Body of pancreas (tissue), 4 donors: ENCODE results near the gene SRGAP1. TPM values are rescaled to one million over a fixed set of nuclear protein-coding genes. Genes with fewer than 3 reads are reported as not detected.

ENCODE experiments used
- ATAC-seq: fragments of 150-250 bp; one replicate; pipeline ENCODE4 v1.9.1; 2016
- DNase-seq, 4 donors: peaks; one replicate each; pipeline ENCODE4 v3.0.0-alpha.2; 2019
- H3K27ac ChIP-seq, 4 donors: fragments of 200-600 bp; sonication (generic); 1 replicate in 3 of 4; 2 replicates in 1 of 4; pipeline versions ENCODE4 v1.5.1 to v1.6.1; 2016 to 2019; ENCODE audit warnings: mild to moderate bottlenecking in 1 of 4, mixed read lengths in 1 of 4, moderate library complexity in 1 of 4
- H3K27me3 ChIP-seq, 2 donors: fragments of 200-600 bp; sonication (generic); one replicate each; pipeline ENCODE4 v1.6.0; 2016; ENCODE audit warnings: mild to moderate bottlenecking in 1 of 2
- H3K36me3 ChIP-seq, 2 donors: fragments of 200-600 bp; sonication (generic); replicated peaks in 1 of 2; 2 replicates each; pipeline ENCODE4 v1.5.1; 2016; ENCODE audit warnings: low read depth in 2 of 2; ENCODE audit not compliant: insufficient read depth in 1 of 2
- H3K4me1 ChIP-seq: fragments of 200-600 bp; sonication (generic); one replicate; pipeline ENCODE4 v1.6.0; 2016
- H3K4me3 ChIP-seq, 2 donors: fragments of 200-600 bp; sonication (generic); 1 replicate in 1 of 2; 2 replicates in 1 of 2; pipeline ENCODE4 v1.5.1; 2016 to 2019
- H3K9me3 ChIP-seq, 3 donors: fragments of 200-600 bp; sonication (generic); 1 replicate in 2 of 3; 2 replicates in 1 of 3; pipeline ENCODE4 v1.5.1; 2016
- POLR2A ChIP-seq, 3 donors: fragments of 450-650 bp; IDR thresholded peaks; one replicate each; pipeline ENCODE4 v1.6.1; 2016; ENCODE audit warnings: antibody characterized with exemption in 3 of 3, mild to moderate bottlenecking in 2 of 3
- WGBS, 2 donors: methylation state at CpG; one replicate each; pipeline ENCODE4 v1.1.5; 2017; 5-methylcytosine and 5-hydroxymethylcytosine counted together
- intact Hi-C: fragments of 100-400 bp; cut with DNase I; formaldehyde crosslinking; loops from one replicate; pipeline ENCODE4 v1.15.1; 2023
- total RNA-seq, 2 donors: library from RNA; depleted of rRNA; stranded (reverse); fragments of >200 nt; gene quantifications; one replicate each; pipeline ENCODE4 v1.1.0, GENCODE V29; 2016
- TF ChIP-seq, protein P1 (sequence below), 7 experiments: fragments of 450-650 bp in 4 of 7; fragments of 200-600 bp in 3 of 7; sonication (generic) in 3 of 7; IDR thresholded peaks; one replicate each; pipeline ENCODE4 v1.5.1; 2016 to 2019; ENCODE audit warnings: antibody characterized with exemption in 7 of 7

The SRGAP1 gene
- total RNA-seq, 2 donors from 2014 or later, result 8.8 to 14.8 TPM

- Histone ChIP-seq H3K4me3 (no peak overlapping the region), H3K4me1 (peaks cover 30% of the 10 kb centered on the region), H3K27me3 (no peaks in the 10 kb centered on the region), H3K9me3 (no peaks in the 10 kb centered on the region), H3K27ac (no peak overlapping the region), H3K36me3 (no peaks in the 10 kb centered on the region)
- intact Hi-C loops, result no loop called here
- no peak for DNase-seq
- 69 to 73% methylated on average over 3 of the region's 3 CpGs for WGBS, 2 donors
- ATAC-seq, result no peak
- TF ChIP-seq, protein P1, sequence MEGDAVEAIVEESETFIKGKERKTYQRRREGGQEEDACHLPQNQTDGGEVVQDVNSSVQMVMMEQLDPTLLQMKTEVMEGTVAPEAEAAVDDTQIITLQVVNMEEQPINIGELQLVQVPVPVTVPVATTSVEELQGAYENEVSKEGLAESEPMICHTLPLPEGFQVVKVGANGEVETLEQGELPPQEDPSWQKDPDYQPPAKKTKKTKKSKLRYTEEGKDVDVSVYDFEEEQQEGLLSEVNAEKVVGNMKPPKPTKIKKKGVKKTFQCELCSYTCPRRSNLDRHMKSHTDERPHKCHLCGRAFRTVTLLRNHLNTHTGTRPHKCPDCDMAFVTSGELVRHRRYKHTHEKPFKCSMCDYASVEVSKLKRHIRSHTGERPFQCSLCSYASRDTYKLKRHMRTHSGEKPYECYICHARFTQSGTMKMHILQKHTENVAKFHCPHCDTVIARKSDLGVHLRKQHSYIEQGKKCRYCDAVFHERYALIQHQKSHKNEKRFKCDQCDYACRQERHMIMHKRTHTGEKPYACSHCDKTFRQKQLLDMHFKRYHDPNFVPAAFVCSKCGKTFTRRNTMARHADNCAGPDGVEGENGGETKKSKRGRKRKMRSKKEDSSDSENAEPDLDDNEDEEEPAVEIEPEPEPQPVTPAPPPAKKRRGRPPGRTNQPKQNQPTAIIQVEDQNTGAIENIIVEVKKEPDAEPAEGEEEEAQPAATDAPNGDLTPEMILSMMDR (IDR thresholded peaks at IDR 0.05), result no peak
- TF ChIP-seq POLR2A (IDR thresholded peaks at IDR 0.05), result no peak
Measured at GRCh38 chr12:63958876-63959580, 114.5 kb downstream of the SRGAP1 start.

- 82 to 87% methylated on average over 5 of the region's 5 CpGs for WGBS, 2 donors
- H3K4me3 ChIP-seq, result no peak overlapping the region
- TF ChIP-seq, protein P1 (IDR thresholded peaks at IDR 0.05), result no peak
- TF ChIP-seq POLR2A (IDR thresholded peaks at IDR 0.05), result no peak
- no peaks in the 10 kb centered on the region for H3K9me3 ChIP-seq
- no peaks in the 10 kb centered on the region for H3K27me3 ChIP-seq
- no peaks in the 10 kb centered on the region for H3K36me3 ChIP-seq
- no peak for ATAC-seq
- DNase-seq, result no peak
- no peak overlapping the region for H3K27ac ChIP-seq
- H3K4me1 ChIP-seq, result peaks cover 17% of the 10 kb centered on the region
- intact Hi-C loops, result no loop called here
Measured at GRCh38 chr12:63961048-63961447, 116.5 kb downstream of the SRGAP1 start.

GRCh38 chr12:63961543-63961942 lies 117.0 kb downstream of the SRGAP1 start:
- no peaks in the 10 kb centered on the region for H3K27me3 ChIP-seq
- no peak overlapping the region for H3K27ac ChIP-seq
- H3K4me1 ChIP-seq, result peaks cover 12% of the 10 kb centered on the region
- 72 to 84% methylated on average over 3 of the region's 3 CpGs for WGBS, 2 donors
- intact Hi-C loops, result no loop called here
- no peak for DNase-seq
- TF ChIP-seq, protein P1 (IDR thresholded peaks at IDR 0.05), result no peak
- TF ChIP-seq POLR2A (IDR thresholded peaks at IDR 0.05), result no peak
- no peaks in the 10 kb centered on the region for H3K9me3 ChIP-seq
- no peaks in the 10 kb centered on the region for H3K36me3 ChIP-seq
- H3K4me3 ChIP-seq, result no peak overlapping the region
- ATAC-seq, result no peak

- ATAC-seq, result no peak
- intact Hi-C loops, result no loop called here
- H3K27ac ChIP-seq, result peak overlapping the region in 1 of 4 donors; percentile 42
Measured at GRCh38 chr12:63963868-63964267, 119.4 kb downstream of the SRGAP1 start.

More at GRCh38 chr12:63963868-63964267, 119.4 kb downstream of the SRGAP1 start:
- DNase-seq, result no peak
- H3K36me3 ChIP-seq, result no peaks in the 10 kb centered on the region
- no peaks in the 10 kb centered on the region for H3K27me3 ChIP-seq
- H3K9me3 ChIP-seq, result no peaks in the 10 kb centered on the region
- H3K4me3 ChIP-seq, result no peak overlapping the region
- peaks cover 6% of the 10 kb centered on the region for H3K4me1 ChIP-seq
- TF ChIP-seq, protein P1 (IDR thresholded peaks at IDR 0.05), result no peak
- no peak for TF ChIP-seq POLR2A (IDR thresholded peaks at IDR 0.05)
- WGBS, 2 donors, result 63 to 84% methylated on average over 2 of the region's 2 CpGs
